BLaER1 treated with 17β-estradiol and CSF1 and Interleukin-3, amounts not matched to agents 10 nM and 100 nM (cell line): ENCODE data around the gene CMSS1.

Experiments used
- H3K27ac ChIP-seq, 11 experiments: shearing (Covaris generic); formaldehyde crosslinking; 2 replicates each; pipeline ENCODE4 v1.8.1; 2022
- H3K27me3 ChIP-seq, 11 experiments: shearing (Covaris generic); formaldehyde crosslinking; 2 replicates each; pipeline ENCODE4 v1.8.1; 2022
- H3K36me3 ChIP-seq, 11 experiments: shearing (Covaris generic); formaldehyde crosslinking; 2 replicates each; pipeline ENCODE4 v1.8.1; 2022
- H3K4me1 ChIP-seq, 10 experiments: shearing (Covaris generic); formaldehyde crosslinking; 2 replicates each; pipeline ENCODE4 v1.8.1; 2022
- H3K4me2 ChIP-seq, 11 experiments: shearing (Covaris generic); formaldehyde crosslinking; 2 replicates each; pipeline ENCODE4 v1.8.1; 2022
- H3K4me3 ChIP-seq, 10 experiments: shearing (Covaris generic); formaldehyde crosslinking; 2 replicates each; pipeline ENCODE4 v1.8.1; 2022
- H3K9ac ChIP-seq, 11 experiments: shearing (Covaris generic); formaldehyde crosslinking; 2 replicates each; pipeline ENCODE4 v1.8.1; 2022
- H3K9me3 ChIP-seq, 11 experiments: shearing (Covaris generic); formaldehyde crosslinking; replicated peaks in 1 of 11; 2 replicates each; pipeline ENCODE4 v1.8.1; 2022
- H4K20me1 ChIP-seq, 11 experiments: shearing (Covaris generic); formaldehyde crosslinking; 2 replicates each; pipeline ENCODE4 v1.8.1; 2022
- Cebpa-rat ChIP-seq, 11 experiments: shearing (Covaris generic); IDR thresholded peaks; 2 replicates each; pipeline ENCODE4 v1.8.1; 2022

CMSS1 gene

GRCh38 chr3:100067589-100067988, 249.9 kb downstream of the CMSS1 start:
- no peak for TF ChIP-seq Cebpa-rat (IDR thresholded peaks at IDR 0.05)
- Histone ChIP-seq H3K27ac (no peak overlapping the region), H3K9me3 (peaks cover 0 to 21% (median 11%) of the 10 kb centered on the region in 11 experiments; a peak in 14 of 22 replicates), H3K27me3 (no peaks in the 10 kb centered on the region), H3K36me3 (no peaks in the 10 kb centered on the region), H3K4me3 (no peak overlapping the region), H3K4me2 (no peak overlapping the region), H4K20me1 (peaks cover 0 to 7% (median 0%) of the 10 kb centered on the region in 11 experiments; a peak in 2 of 22 replicates), H3K9ac (no peak overlapping the region), H3K4me1 (peaks cover 14 to 30% (median 25%) of the 10 kb centered on the region in 10 experiments)

DNA sequence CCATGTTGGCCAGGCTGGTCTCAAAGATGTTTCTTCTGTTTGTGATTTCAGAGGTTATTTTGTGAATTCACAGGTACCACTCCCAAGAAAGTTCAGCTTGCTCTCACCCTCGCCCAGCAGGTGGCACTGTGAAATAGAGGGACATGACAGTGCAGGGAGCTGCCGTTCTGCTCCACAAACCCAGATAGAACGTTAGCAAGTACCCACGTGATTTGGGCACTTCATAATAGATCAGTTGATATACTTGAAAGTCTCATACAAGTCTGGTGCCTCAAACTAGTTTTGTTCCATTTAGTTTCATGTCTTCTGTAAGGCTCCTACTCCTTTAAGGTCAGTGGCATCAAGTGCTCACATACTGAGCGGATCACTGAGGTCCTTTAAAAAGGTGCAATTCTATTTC, 251.2 kb downstream of the CMSS1 start:
- H4K20me1 ChIP-seq: peaks cover 0 to 7% (median 0%) of the 10 kb centered on the region in 11 experiments; a peak in 2 of 22 replicates
- peak overlapping the region in 8 of 11 experiments; percentile 8 to 40 (median 22); a peak in 10 of 22 replicates for H3K4me2 ChIP-seq
- H3K27ac ChIP-seq: no peak overlapping the region
- no peaks in the 10 kb centered on the region for H3K27me3 ChIP-seq
- TF ChIP-seq Cebpa-rat (IDR thresholded peaks at IDR 0.05): no peak
- H3K4me1 ChIP-seq: peaks cover 26 to 43% (median 38%) of the 10 kb centered on the region in 10 experiments
- H3K36me3 ChIP-seq: no peaks in the 10 kb centered on the region
- peaks cover 0 to 21% (median 11%) of the 10 kb centered on the region in 11 experiments; a peak in 14 of 22 replicates for H3K9me3 ChIP-seq
- no peak overlapping the region for H3K4me3 ChIP-seq
- H3K9ac ChIP-seq: no peak overlapping the region

- peak overlapping the region in 8 of 11 experiments; percentile 8 to 40 (median 22); a peak in 10 of 22 replicates for H3K4me2 ChIP-seq
- peaks cover 0 to 11% (median 0%) of the 10 kb centered on the region in 11 experiments; a peak in 2 of 22 replicates for H4K20me1 ChIP-seq
- no peak for TF ChIP-seq Cebpa-rat (IDR thresholded peaks at IDR 0.05)
- peaks cover 33 to 49% (median 44%) of the 10 kb centered on the region in 10 experiments for H3K4me1 ChIP-seq
- no peak overlapping the region for H3K27ac ChIP-seq
- peaks cover 0 to 21% (median 11%) of the 10 kb centered on the region in 11 experiments; a peak in 14 of 22 replicates for H3K9me3 ChIP-seq
- H3K36me3 ChIP-seq: no peaks in the 10 kb centered on the region
- H3K27me3 ChIP-seq: no peaks in the 10 kb centered on the region
- H3K4me3 ChIP-seq: no peak overlapping the region
- H3K9ac ChIP-seq: no peak overlapping the region
Measured at GRCh38 chr3:100069472-100069871, 251.8 kb downstream of the CMSS1 start.

GRCh38 chr3:100072326-100073048, 254.8 kb downstream of the CMSS1 start:
- Histone ChIP-seq H3K4me1 (peaks cover 42 to 70% (median 59%) of the 10 kb centered on the region in 10 experiments), H3K9ac (no peak overlapping the region), H3K4me2 (peak overlapping the region; percentile 63 to 91 (median 88)), H3K4me3 (no peak overlapping the region), H3K9me3 (peaks cover 0 to 21% (median 11%) of the 10 kb centered on the region in 11 experiments; a peak in 14 of 22 replicates), H4K20me1 (peaks cover 0 to 9% (median 0%) of the 10 kb centered on the region in 11 experiments; a peak in 2 of 22 replicates), H3K36me3 (peaks cover 0 to 2% (median 0%) of the 10 kb centered on the region in 11 experiments; a peak in 1 of 22 replicates), H3K27ac (peak overlapping the region in 1 of 11 experiments; percentile 76; a peak in 1 of 22 replicates), H3K27me3 (no peaks in the 10 kb centered on the region)
- no peak; a peak in 1 of 22 replicates for TF ChIP-seq Cebpa-rat (IDR thresholded peaks at IDR 0.05)

DNA sequence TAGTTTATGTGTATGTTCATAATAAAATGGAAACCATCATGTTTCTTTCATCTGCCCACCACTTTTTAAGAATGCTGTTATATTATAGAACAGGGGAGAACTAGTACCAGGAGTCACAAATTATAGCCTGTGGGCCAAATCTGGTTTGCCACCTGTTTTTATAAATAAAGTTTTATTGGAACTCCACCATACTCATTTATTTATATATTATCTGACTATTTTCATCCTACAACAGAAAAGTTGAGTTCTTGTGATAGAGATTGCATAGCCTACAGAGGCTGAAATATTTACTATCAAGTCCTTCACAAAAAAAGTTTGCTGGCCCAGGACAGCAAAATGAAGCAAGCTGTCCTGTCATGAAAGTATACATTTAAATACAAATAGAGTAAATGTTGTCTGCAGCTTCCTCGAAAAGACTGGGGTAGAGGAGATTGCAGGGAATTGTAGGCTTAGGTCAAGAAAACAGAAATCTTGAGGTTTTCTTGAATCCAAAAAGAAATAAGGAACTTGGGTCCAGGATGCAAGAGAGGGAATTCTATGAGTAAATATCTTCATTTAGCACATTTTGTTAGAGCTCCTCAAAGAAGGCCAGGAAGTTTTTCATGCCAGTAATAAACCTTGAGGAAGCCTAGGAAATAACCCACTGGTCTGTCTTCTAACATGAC, 255.5 kb downstream of the CMSS1 start:
- peaks cover 0 to 4% (median 0%) of the 10 kb centered on the region in 11 experiments; a peak in 1 of 22 replicates for H3K36me3 ChIP-seq
- peak overlapping the region in 7 of 11 experiments; percentile 4 to 76 (median 52); a peak in 10 of 22 replicates for H3K27ac ChIP-seq
- peaks cover 0 to 21% (median 11%) of the 10 kb centered on the region in 11 experiments; a peak in 14 of 22 replicates for H3K9me3 ChIP-seq
- H3K4me1 ChIP-seq: peaks cover 42 to 70% (median 59%) of the 10 kb centered on the region in 10 experiments
- no peaks in the 10 kb centered on the region for H3K27me3 ChIP-seq
- H3K4me3 ChIP-seq: peak overlapping the region in 5 of 10 experiments; percentile 12 to 47 (median 39); a peak in 5 of 20 replicates
- TF ChIP-seq Cebpa-rat (IDR thresholded peaks at IDR 0.05): no peak
- H3K4me2 ChIP-seq: peak overlapping the region; percentile 80 to 91 (median 88)
- H3K9ac ChIP-seq: peak overlapping the region in 2 of 11 experiments; percentile 51 to 54; a peak in 4 of 22 replicates
- peaks cover 0 to 5% (median 0%) of the 10 kb centered on the region in 11 experiments; a peak in 2 of 22 replicates for H4K20me1 ChIP-seq

GRCh38 chr3:100073714-100074307, 256.1 kb downstream of the CMSS1 start:
- no peak for TF ChIP-seq Cebpa-rat (IDR thresholded peaks at IDR 0.05)
- Histone ChIP-seq H3K27me3 (no peaks in the 10 kb centered on the region), H3K4me2 (peak overlapping the region; percentile 80 to 91 (median 88)), H3K4me3 (peak overlapping the region in 9 of 10 experiments; percentile 12 to 47 (median 34); a peak in 10 of 20 replicates), H3K36me3 (peaks cover 0 to 6% (median 0%) of the 10 kb centered on the region in 11 experiments; a peak in 5 of 22 replicates), H3K9me3 (peaks cover 0 to 20% (median 11%) of the 10 kb centered on the region in 11 experiments; a peak in 14 of 22 replicates), H3K27ac (peak overlapping the region in 9 of 11 experiments; percentile 11 to 76 (median 51); a peak in 15 of 22 replicates), H4K20me1 (peaks cover 0 to 5% (median 0%) of the 10 kb centered on the region in 11 experiments; a peak in 2 of 22 replicates), H3K9ac (peak overlapping the region in 9 of 11 experiments; percentile 15 to 58 (median 50); a peak in 12 of 22 replicates), H3K4me1 (peaks cover 42 to 70% (median 57%) of the 10 kb centered on the region in 10 experiments)

DNA sequence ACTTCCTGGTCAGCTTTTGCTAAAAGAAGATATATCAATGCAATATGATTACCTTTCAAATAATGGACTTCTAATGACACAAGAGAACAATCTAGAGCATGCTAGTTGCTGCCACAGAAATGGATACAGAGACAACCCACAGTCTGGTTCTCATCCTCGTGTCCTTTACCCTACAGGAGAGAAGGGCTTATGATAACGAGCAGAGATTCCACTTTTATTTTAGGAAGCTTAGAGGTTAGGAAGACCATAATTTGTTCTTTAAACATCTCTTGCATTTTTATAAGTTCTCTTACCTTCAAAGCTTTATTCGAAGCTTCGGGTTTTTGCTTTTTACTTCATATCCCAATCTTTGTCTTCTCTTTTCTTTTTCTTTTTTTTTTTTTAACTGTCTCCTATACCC, 257.5 kb downstream of the CMSS1 start:
- Histone ChIP-seq H4K20me1 (peaks cover 0 to 5% (median 0%) of the 10 kb centered on the region in 11 experiments; a peak in 2 of 22 replicates), H3K4me2 (peak overlapping the region in 2 of 11 experiments; percentile 84 to 86; a peak in 5 of 22 replicates), H3K36me3 (peaks cover 0 to 9% (median 0%) of the 10 kb centered on the region in 11 experiments; a peak in 5 of 22 replicates), H3K9ac (no peak overlapping the region), H3K27me3 (no peaks in the 10 kb centered on the region), H3K9me3 (peaks cover 0 to 6% (median 0%) of the 10 kb centered on the region in 11 experiments; a peak in 5 of 22 replicates), H3K4me3 (no peak overlapping the region), H3K4me1 (peaks cover 34 to 62% (median 49%) of the 10 kb centered on the region in 10 experiments), H3K27ac (no peak overlapping the region)
- no peak for TF ChIP-seq Cebpa-rat (IDR thresholded peaks at IDR 0.05)
